GM21526 (cell line): ENCODE results near the gene DRD1.
A peak's percentile ranks its signal among the peaks of the same experiment; 100 is the strongest.
"Not testable (repeated sequence)": the region's sequence is repeated elsewhere in the genome, so short reads cannot be mapped to it uniquely, and the experiment has no call there.

Experiments used
- ATAC-seq: cut with Tn5 transposase; IDR thresholded peaks from one replicate; pipeline ENCODE4 v1.9.1; 2021; ENCODE audit warnings: moderate library complexity; ENCODE audit not compliant: unreplicated experiment, low FRiP score

Gene DRD1

GRCh38 chr5:175468892-175469291, 24.9 kb upstream of the DRD1 start:
- ATAC-seq = no peak

GRCh38 chr5:175467983-175468690, 24.2 kb upstream of the DRD1 start:
- no peak for ATAC-seq

GRCh38 chr5:175466700-175467318, 22.8 kb upstream of the DRD1 start:
- ATAC-seq = no peak

GRCh38 chr5:175465282-175465681, 21.3 kb upstream of the DRD1 start:
- no peak for ATAC-seq

- no peak for ATAC-seq
Measured at GRCh38 chr5:175464942-175465233, 20.9 kb upstream of the DRD1 start.

GRCh38 chr5:175464074-175464941, 20.3 kb upstream of the DRD1 start:
- peak; percentile 98 for ATAC-seq

- ATAC-seq = no peak
Measured at GRCh38 chr5:175463641-175464040, 19.7 kb upstream of the DRD1 start.

GRCh38 chr5:175461370-175461769, 17.4 kb upstream of the DRD1 start:
- no peak for ATAC-seq

- no peak for ATAC-seq
Measured at GRCh38 chr5:175460552-175460951, 16.6 kb upstream of the DRD1 start.

- ATAC-seq = no peak
Measured at GRCh38 chr5:175460126-175460525, 16.1 kb upstream of the DRD1 start.

- peak; percentile 86 for ATAC-seq
Measured at GRCh38 chr5:175457466-175457865, 13.5 kb upstream of the DRD1 start.

GRCh38 chr5:175456105-175456742, 12.2 kb upstream of the DRD1 start:
- no peak for ATAC-seq

- not testable (repeated sequence) for ATAC-seq
Measured at GRCh38 chr5:175454338-175454737, 10.4 kb upstream of the DRD1 start.

GRCh38 chr5:175452166-175452565, 8.2 kb upstream of the DRD1 start:
- no peak for ATAC-seq

- no peak for ATAC-seq
Measured at GRCh38 chr5:175448276-175448675, 4.3 kb upstream of the DRD1 start.

- ATAC-seq = no peak
Measured at GRCh38 chr5:175447571-175447970, 3.6 kb upstream of the DRD1 start.

GRCh38 chr5:175446378-175446777, 2.4 kb upstream of the DRD1 start:
- ATAC-seq = not testable (repeated sequence)

- no peak for ATAC-seq
Measured at GRCh38 chr5:175444905-175445456, 999 bp upstream of the DRD1 start.

GRCh38 chr5:175443514-175444059, 395 bp downstream of the DRD1 start:
- ATAC-seq = no peak

- no peak for ATAC-seq
Measured at GRCh38 chr5:175438234-175438857, 5.6 kb downstream of the DRD1 start.
